ENCODE measurements around the gene PLA2G12A.

DNA sequence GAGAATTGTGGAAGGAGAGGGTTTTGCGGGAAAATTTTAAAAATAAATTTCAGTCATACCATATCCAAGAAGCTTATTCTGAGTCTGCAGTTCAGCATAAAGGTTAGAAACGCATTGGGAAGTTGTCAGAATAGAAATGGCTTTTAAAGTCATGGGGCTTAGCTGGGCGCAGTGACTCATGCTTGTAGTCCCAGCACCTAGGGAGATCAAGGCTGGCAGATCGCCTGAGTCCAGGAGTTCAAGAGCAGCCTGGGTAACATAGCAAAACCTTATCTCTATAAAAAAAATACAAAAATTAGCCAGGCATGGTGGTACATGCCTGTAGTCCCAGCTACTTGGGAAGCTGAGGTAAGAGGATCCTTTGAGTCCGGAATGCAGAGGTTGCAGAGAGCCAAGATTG lies 3.9 kb upstream of the PLA2G12A start:
- TF ChIP-seq POLR2A (IDR thresholded peaks at IDR 0.05; ENCODE audit: low read depth, low read length) (no peak), POLR2AphosphoS5 (IDR thresholded peaks at IDR 0.05; ENCODE audit: low read depth, low read length) (no peak), TAF1 (IDR thresholded peaks at IDR 0.05; ENCODE audit: borderline replicate concordance, low read depth, low read length) (no peak)
